ENCODE data around the gene CLIP4.

Gene CLIP4

DNA sequence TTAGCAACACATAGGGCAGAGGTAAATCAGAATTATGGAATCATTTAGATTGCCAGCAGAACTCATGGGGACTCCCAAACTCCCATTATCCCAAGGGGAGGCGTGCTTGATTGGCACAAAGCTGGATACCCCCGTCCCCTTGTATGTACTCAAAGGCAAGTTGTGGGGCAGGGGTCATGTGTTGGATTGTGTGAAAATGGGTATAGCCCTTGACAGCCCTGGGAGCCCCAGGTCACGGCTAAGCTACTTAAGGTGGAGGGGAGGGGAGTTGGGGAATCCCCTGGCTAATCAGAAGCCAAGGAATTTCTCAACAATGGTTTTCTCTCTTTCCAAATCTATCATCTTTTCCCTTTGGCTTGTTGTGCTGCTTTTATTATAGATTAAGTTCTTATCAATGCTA, 32.7 kb downstream of the CLIP4 start:
- H3K27me3 ChIP-seq (ENCODE audit: insufficient read depth, low read length) = no peaks in the 10 kb centered on the region
- H3F3A ChIP-seq (ENCODE audit: insufficient read depth, low read length) = no peaks in the 10 kb centered on the region
- TF ChIP-seq, protein P1, sequence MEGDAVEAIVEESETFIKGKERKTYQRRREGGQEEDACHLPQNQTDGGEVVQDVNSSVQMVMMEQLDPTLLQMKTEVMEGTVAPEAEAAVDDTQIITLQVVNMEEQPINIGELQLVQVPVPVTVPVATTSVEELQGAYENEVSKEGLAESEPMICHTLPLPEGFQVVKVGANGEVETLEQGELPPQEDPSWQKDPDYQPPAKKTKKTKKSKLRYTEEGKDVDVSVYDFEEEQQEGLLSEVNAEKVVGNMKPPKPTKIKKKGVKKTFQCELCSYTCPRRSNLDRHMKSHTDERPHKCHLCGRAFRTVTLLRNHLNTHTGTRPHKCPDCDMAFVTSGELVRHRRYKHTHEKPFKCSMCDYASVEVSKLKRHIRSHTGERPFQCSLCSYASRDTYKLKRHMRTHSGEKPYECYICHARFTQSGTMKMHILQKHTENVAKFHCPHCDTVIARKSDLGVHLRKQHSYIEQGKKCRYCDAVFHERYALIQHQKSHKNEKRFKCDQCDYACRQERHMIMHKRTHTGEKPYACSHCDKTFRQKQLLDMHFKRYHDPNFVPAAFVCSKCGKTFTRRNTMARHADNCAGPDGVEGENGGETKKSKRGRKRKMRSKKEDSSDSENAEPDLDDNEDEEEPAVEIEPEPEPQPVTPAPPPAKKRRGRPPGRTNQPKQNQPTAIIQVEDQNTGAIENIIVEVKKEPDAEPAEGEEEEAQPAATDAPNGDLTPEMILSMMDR (IDR thresholded peaks at IDR 0.05; ENCODE audit: low read length) = no peak
- TF ChIP-seq EZH2 (IDR thresholded peaks at IDR 0.05; ENCODE audit: borderline replicate concordance, low read length) = no peak
- no peak overlapping the region for H3K4me3 ChIP-seq (ENCODE audit: low read depth, low read length, poor library complexity, severe bottlenecking)
- H3K4me1 ChIP-seq (ENCODE audit: insufficient read depth, low read length, severe bottlenecking) = no peaks in the 10 kb centered on the region
- no peaks in the 10 kb centered on the region for H3K36me3 ChIP-seq (ENCODE audit: insufficient read depth, low read length)
- H3K9me3 ChIP-seq (ENCODE audit: low read length) = no peaks in the 10 kb centered on the region
- no peaks in the 10 kb centered on the region for H4K20me1 ChIP-seq (ENCODE audit: insufficient read depth, low read length)
- H3K4me2 ChIP-seq (ENCODE audit: low read length) = no peak overlapping the region
- H3K27ac ChIP-seq (ENCODE audit: low read depth, low read length, poor library complexity, severe bottlenecking) = no peak overlapping the region
- H3K9ac ChIP-seq (ENCODE audit: low read length) = no peak overlapping the region
- H2AFZ ChIP-seq (ENCODE audit: low read length) = no peak overlapping the region
- H3K79me2 ChIP-seq (ENCODE audit: insufficient read depth, low read length) = no peaks in the 10 kb centered on the region
- no peaks in the 10 kb centered on the region for H3K9me2 ChIP-seq (ENCODE audit: low read depth, low read length)

DNA sequence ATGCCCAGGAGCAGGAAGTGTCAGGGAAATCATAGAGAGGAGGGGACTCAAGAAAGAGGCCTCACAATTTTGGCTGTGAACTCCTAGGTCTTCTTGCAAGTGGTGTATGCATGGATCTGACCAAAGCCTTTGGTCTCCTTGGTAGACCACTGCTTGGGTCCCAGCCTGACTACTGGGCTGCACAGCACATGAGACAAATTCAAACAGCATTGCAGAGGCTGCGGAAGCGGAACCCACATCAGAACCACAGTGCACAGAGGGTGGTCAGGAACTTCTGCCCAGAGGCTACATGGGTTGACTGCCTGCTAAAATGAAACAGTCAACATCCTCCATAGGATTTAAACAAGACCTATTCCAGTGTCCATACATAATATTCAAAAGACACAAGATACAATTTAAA, 39.4 kb downstream of the CLIP4 start:
- H3K9ac ChIP-seq (ENCODE audit: low read length) = no peak overlapping the region
- no peaks in the 10 kb centered on the region for H3K9me3 ChIP-seq (ENCODE audit: low read length)
- H3K4me3 ChIP-seq (ENCODE audit: low read depth, low read length, poor library complexity, severe bottlenecking) = no peak overlapping the region
- H3K9me2 ChIP-seq (ENCODE audit: low read depth, low read length) = no peaks in the 10 kb centered on the region
- H2AFZ ChIP-seq (ENCODE audit: low read length) = no peak overlapping the region
- H3K27ac ChIP-seq (ENCODE audit: low read depth, low read length, poor library complexity, severe bottlenecking) = no peak overlapping the region
- no peaks in the 10 kb centered on the region for H3K4me1 ChIP-seq (ENCODE audit: insufficient read depth, low read length, severe bottlenecking)
- no peaks in the 10 kb centered on the region for H3K79me2 ChIP-seq (ENCODE audit: insufficient read depth, low read length)
- TF ChIP-seq, protein P1 (IDR thresholded peaks at IDR 0.05; ENCODE audit: low read length) = no peak
- TF ChIP-seq EZH2 (IDR thresholded peaks at IDR 0.05; ENCODE audit: borderline replicate concordance, low read length) = no peak
- no peak overlapping the region for H3K4me2 ChIP-seq (ENCODE audit: low read length)
- H4K20me1 ChIP-seq (ENCODE audit: insufficient read depth, low read length) = no peaks in the 10 kb centered on the region
- H3K27me3 ChIP-seq (ENCODE audit: insufficient read depth, low read length) = no peaks in the 10 kb centered on the region
- no peaks in the 10 kb centered on the region for H3F3A ChIP-seq (ENCODE audit: insufficient read depth, low read length)
- H3K36me3 ChIP-seq (ENCODE audit: insufficient read depth, low read length) = no peaks in the 10 kb centered on the region

DNA sequence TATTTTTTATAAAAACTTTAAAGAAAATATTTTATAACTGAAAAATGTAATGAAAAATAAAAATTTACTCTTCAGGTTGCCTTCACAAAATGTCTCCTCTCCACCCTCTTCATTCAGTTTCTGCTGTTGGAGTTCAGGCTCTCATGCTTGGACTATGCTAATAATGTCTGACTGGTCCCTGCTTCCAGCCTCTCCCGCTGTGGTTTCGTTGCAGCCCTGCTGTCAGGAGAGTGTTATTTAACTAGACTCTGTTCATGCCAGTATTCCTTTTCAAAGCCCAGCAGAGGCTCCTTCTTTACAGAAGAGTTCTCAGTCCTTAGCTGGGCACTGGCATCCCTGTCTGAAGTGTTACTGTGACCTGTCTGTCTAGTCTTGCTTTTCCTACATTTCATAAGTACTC, 40.4 kb downstream of the CLIP4 start:
- no peaks in the 10 kb centered on the region for H3K36me3 ChIP-seq (ENCODE audit: insufficient read depth, low read length)

More for the DNA sequence above, 40.4 kb downstream of the CLIP4 start:
- Histone ChIP-seq H3K27me3 (ENCODE audit: insufficient read depth, low read length) (no peaks in the 10 kb centered on the region), H3K4me2 (ENCODE audit: low read length) (no peak overlapping the region), H3K79me2 (ENCODE audit: insufficient read depth, low read length) (no peaks in the 10 kb centered on the region), H3K27ac (ENCODE audit: low read depth, low read length, poor library complexity, severe bottlenecking) (no peak overlapping the region), H2AFZ (ENCODE audit: low read length) (no peak overlapping the region), H3K9me3 (ENCODE audit: low read length) (no peaks in the 10 kb centered on the region), H3K4me3 (ENCODE audit: low read depth, low read length, poor library complexity, severe bottlenecking) (no peak overlapping the region), H3K4me1 (ENCODE audit: insufficient read depth, low read length, severe bottlenecking) (no peaks in the 10 kb centered on the region), H3K9ac (ENCODE audit: low read length) (no peak overlapping the region), H3F3A (ENCODE audit: insufficient read depth, low read length) (no peaks in the 10 kb centered on the region), H3K9me2 (ENCODE audit: low read depth, low read length) (no peaks in the 10 kb centered on the region), H4K20me1 (ENCODE audit: insufficient read depth, low read length) (no peaks in the 10 kb centered on the region)
- TF ChIP-seq, protein P1 (IDR thresholded peaks at IDR 0.05; ENCODE audit: low read length) = no peak
- TF ChIP-seq EZH2 (IDR thresholded peaks at IDR 0.05; ENCODE audit: borderline replicate concordance, low read length) = no peak
